Panc1 (cell line): ENCODE measurements around the gene CCAR1. TPM values are rescaled to one million over a fixed set of nuclear protein-coding genes. Genes with fewer than 3 reads are reported as not detected.
A peak's percentile ranks its signal among the peaks of the same experiment; 100 is the strongest.

ENCODE experiments used
- ATAC-seq: fragments of 200-7000 bp; cut with Tn5 transposase; 2 replicates; pipeline ENCODE4 v1.9.1; 2020; ENCODE audit warnings: mild to moderate bottlenecking, moderate library complexity
- BruUV-seq: library from RNA; stranded (reverse); fragments of 400-500 nt; replicated peaks from 2 replicates; lab custom pipeline; 2021; lab: Mats Ljungman, UMichigan
- CTCF ChIA-PET: fragments of 300-600 bp; sonication (Branson Sonifier 250); formaldehyde crosslinking; loops from one replicate; lab custom pipeline; 2022; ENCODE audit warnings: antibody characterized with exemption; lab: Charles Lee
- POLR2A ChIA-PET: fragments of 300-600 bp; sonication (Branson Sonifier 250); formaldehyde crosslinking; loops from one replicate; lab custom pipeline; 2022; ENCODE audit warnings: antibody characterized with exemption; lab: Charles Lee
- DNase-seq: peaks from one replicate; pipeline ENCODE4 v3.0.0-alpha.2; 2010; ENCODE audit warnings: low read depth, low spot score
- H3K27ac ChIP-seq: 2 replicates; pipeline ENCODE4 v1.5.1; 2011; ENCODE audit warnings: mild to moderate bottlenecking, low read length, inconsistent platforms
- H3K27me3 ChIP-seq: fragments of 200-500 bp; sonication (Bioruptor generic); 2 replicates; pipeline ENCODE4 v1.6.0; 2014; ENCODE audit warnings: low read length, inconsistent platforms; ENCODE audit not compliant: control insufficient read depth, insufficient read depth
- H3K36me3 ChIP-seq: fragments of 200-500 bp; sonication (Bioruptor generic); 2 replicates; pipeline ENCODE4 v1.5.1; 2014; ENCODE audit warnings: inconsistent platforms, mild to moderate bottlenecking, low read length, moderate library complexity; ENCODE audit not compliant: control insufficient read depth, insufficient read depth
- H3K4me1 ChIP-seq: 2 replicates; pipeline ENCODE4 v1.5.1; 2011; ENCODE audit warnings: inconsistent platforms, mild to moderate bottlenecking, low read length, moderate library complexity; ENCODE audit not compliant: control insufficient read depth, insufficient read depth
- H3K4me3 ChIP-seq, 2 experiments: 2 replicates each; pipeline ENCODE4 v1.5.1; 2011 to 2012; ENCODE audit warnings: low read depth in 2 of 2, low read length in 2 of 2, mild to moderate bottlenecking in 2 of 2, inconsistent platforms in 1 of 2, moderate library complexity in 1 of 2
- H3K9me3 ChIP-seq: fragments of 200-500 bp; sonication (Bioruptor generic); 2 replicates; pipeline ENCODE4 v1.5.1; 2014; ENCODE audit warnings: low read depth, mild to moderate bottlenecking, inconsistent platforms, low read length, moderate library complexity; ENCODE audit not compliant: control insufficient read depth, insufficient read depth
- CTCF ChIP-seq: fragments of 450-650 bp; IDR thresholded peaks from 2 replicates; pipeline ENCODE4 v1.5.1; 2017; ENCODE audit warnings: mild to moderate bottlenecking
- POLR2AphosphoS5 ChIP-seq: IDR thresholded peaks from 2 replicates; pipeline ENCODE4 v1.6.1; 2012; ENCODE audit warnings: mild to moderate bottlenecking, low read depth, low read length, moderate library complexity
- REST ChIP-seq, 2 experiments: IDR thresholded peaks; 2 replicates each; pipeline ENCODE4 v1.6.1; 2011 to 2012; ENCODE audit warnings: low read depth in 2 of 2, control low read depth in 1 of 2, low read length in 1 of 2, mild to moderate bottlenecking in 1 of 2, moderate library complexity in 1 of 2; ENCODE audit not compliant: insufficient read depth in 1 of 2
- SIN3A ChIP-seq: IDR thresholded peaks from 2 replicates; pipeline ENCODE4 v1.6.1; 2012; ENCODE audit warnings: low read depth, mild to moderate bottlenecking, low read length, moderate library complexity, borderline replicate concordance; ENCODE audit not compliant: insufficient read depth
- TCF7L2 ChIP-seq: IDR thresholded peaks from 2 replicates; pipeline ENCODE4 v1.6.1; 2011; ENCODE audit warnings: mild to moderate bottlenecking, low read depth, low read length, inconsistent platforms
- in situ Hi-C: cut with HindIII; loops from 2 replicates; pipeline ENCODE4 v1.10.0; 2016; ENCODE audit warnings: low sequenced_read_pairs, low pct_unique_long_range_greater_than_20kb
- intact Hi-C: fragments of 100-400 bp; cut with micrococcal nuclease; formaldehyde crosslinking; loops from one replicate; pipeline ENCODE4 v1.10.0; 2022; ENCODE audit not compliant: unreplicated experiment
- total RNA-seq: library from RNA; stranded (reverse); gene quantifications from one replicate; pipeline ENCODE4 v1.2.1, GENCODE V29; 2021; ENCODE audit not compliant: unreplicated experiment

The CCAR1 gene
- total RNA-seq, 1 experiment from 2014 or later: 102 TPM

- Histone ChIP-seq H3K4me1 (no peaks in the 10 kb centered on the region), H3K9me3 (no peaks in the 10 kb centered on the region), H3K36me3 (peaks cover 29% of the 10 kb centered on the region), H3K27me3 (no peaks in the 10 kb centered on the region), H3K4me3 (no peak overlapping the region), H3K27ac (no peak overlapping the region)
- in situ Hi-C loops: no loop called here
- BruUV-seq: no TSS peak
- ATAC-seq: no peak
- CTCF ChIA-PET: no interaction called here
- POLR2A ChIA-PET: no interaction called here
- intact Hi-C loops: loop anchor here (5.0 kb wide), 1 partner anchor 105 kb away; no protein-coding TSS in a partner anchor
- TF ChIP-seq TCF7L2 (no peak), SIN3A (no peak), POLR2AphosphoS5 (no peak), CTCF (no peak), REST (IDR thresholded peaks at IDR 0.05; ENCODE audit: insufficient read depth in 1 of 2, low read depth in 2 of 2, low read length in 1 of 2) (no peak)
- no peak for DNase-seq
Observed at GRCh38 chr10:68792115-68792514, 71.1 kb downstream of the CCAR1 start.

GRCh38 chr10:68795886-68796532, 75.0 kb downstream of the CCAR1 start:
- intact Hi-C loops: no loop called here
- no TSS peak for BruUV-seq

More at GRCh38 chr10:68795886-68796532, 75.0 kb downstream of the CCAR1 start:
- Histone ChIP-seq H3K27me3 (no peaks in the 10 kb centered on the region), H3K9me3 (no peaks in the 10 kb centered on the region), H3K4me3 (no peak overlapping the region), H3K27ac (no peak overlapping the region), H3K4me1 (no peaks in the 10 kb centered on the region), H3K36me3 (peaks cover 10% of the 10 kb centered on the region)
- POLR2A ChIA-PET: no interaction called here
- in situ Hi-C loops: no loop called here
- TF ChIP-seq SIN3A (no peak), TCF7L2 (no peak), CTCF (no peak), REST (IDR thresholded peaks at IDR 0.05; ENCODE audit: insufficient read depth in 1 of 2, low read depth in 2 of 2, low read length in 1 of 2) (no peak), POLR2AphosphoS5 (no peak)
- DNase-seq (no peak), ATAC-seq (peak; percentile 51; the same call in 1 of the 2 replicates)
- CTCF ChIA-PET: no interaction called here
